ENCODE measurements around the gene ZFYVE9. TPM values are rescaled to one million over a fixed set of nuclear protein-coding genes. Genes with fewer than 3 reads are reported as not detected.
A peak's percentile ranks its signal among the peaks of the same experiment; 100 is the strongest.

Gene ZFYVE9
- total and polyA plus RNA-seq, 2 donors (not counting 1 experiment from before 2014, with no cell fraction given), result 13.5 to 44.6 TPM

GRCh38 chr1:52294580-52294979 lies 152.7 kb downstream of the ZFYVE9 start:
- Histone ChIP-seq H3K4me1 (ENCODE audit: control insufficient read depth, extremely low read depth, insufficient read depth, low read length) (no peaks in the 10 kb centered on the region), H3K4me2 (ENCODE audit: extremely low read depth, insufficient read depth, low read length) (no peak overlapping the region), H3K27me3 (ENCODE audit: control insufficient read depth, insufficient read depth, low read length) (no peaks in the 10 kb centered on the region), H4K20me1 (ENCODE audit: control insufficient read depth, extremely low read depth, insufficient read depth, low read length) (no peaks in the 10 kb centered on the region), H3K9me3 (ENCODE audit: control insufficient read depth, insufficient read depth, low read depth, low read length) (no peaks in the 10 kb centered on the region), H3K4me3 (replicated peaks in 1 of 4; ENCODE audit: control extremely low read depth in 1 of 4, insufficient read depth in 1 of 4, low read depth in 3 of 4, low read length in 4 of 4) (no peak overlapping the region), H3K36me3 (ENCODE audit: control insufficient read depth, insufficient read depth, low read length) (no peaks in the 10 kb centered on the region), H3K27ac (ENCODE audit: insufficient read depth, low read length) (no peak overlapping the region), H2AFZ (ENCODE audit: low read length) (no peak overlapping the region), H3K79me2 (ENCODE audit: control insufficient read depth, insufficient read depth, low read length) (no peaks in the 10 kb centered on the region), H3K9ac (ENCODE audit: insufficient read depth, low read length) (no peak overlapping the region)
- TF ChIP-seq CTCF (conservative IDR thresholded peaks at IDR 0.05 in 1 of 2, IDR thresholded peaks at IDR 0.05 in 1 of 2; ENCODE audit: low read depth in 1 of 2, low read length in 2 of 2) (no peak), EZH2 (IDR thresholded peaks at IDR 0.05; ENCODE audit: low read length, missing control alignments) (no peak)
- DNase-seq (ENCODE audit: low read depth in 2 of 2), result peak in 1 of 2 donors; percentile 9

GRCh38 chr1:52296345-52296744 lies 154.5 kb downstream of the ZFYVE9 start:
- no peaks in the 10 kb centered on the region for H3K36me3 ChIP-seq (ENCODE audit: control insufficient read depth, insufficient read depth, low read length)
- no peaks in the 10 kb centered on the region for H3K4me1 ChIP-seq (ENCODE audit: control insufficient read depth, extremely low read depth, insufficient read depth, low read length)
- no peaks in the 10 kb centered on the region for H3K27me3 ChIP-seq (ENCODE audit: control insufficient read depth, insufficient read depth, low read length)
- no peak overlapping the region for H3K27ac ChIP-seq (ENCODE audit: insufficient read depth, low read length)
- no peak overlapping the region for H2AFZ ChIP-seq (ENCODE audit: low read length)
- no peak overlapping the region for H3K9ac ChIP-seq (ENCODE audit: insufficient read depth, low read length)
- no peak overlapping the region for H3K4me3 ChIP-seq (replicated peaks in 1 of 4; ENCODE audit: control extremely low read depth in 1 of 4, insufficient read depth in 1 of 4, low read depth in 3 of 4, low read length in 4 of 4)
- H4K20me1 ChIP-seq (ENCODE audit: control insufficient read depth, extremely low read depth, insufficient read depth, low read length), result no peaks in the 10 kb centered on the region
- no peak overlapping the region for H3K4me2 ChIP-seq (ENCODE audit: extremely low read depth, insufficient read depth, low read length)
- H3K9me3 ChIP-seq (ENCODE audit: control insufficient read depth, insufficient read depth, low read depth, low read length), result no peaks in the 10 kb centered on the region
- DNase-seq (ENCODE audit: low read depth in 2 of 2), result peak; percentile 55 to 74
- TF ChIP-seq EZH2 (IDR thresholded peaks at IDR 0.05; ENCODE audit: low read length, missing control alignments) (no peak), CTCF (conservative IDR thresholded peaks at IDR 0.05 in 1 of 2, IDR thresholded peaks at IDR 0.05 in 1 of 2; ENCODE audit: low read depth in 1 of 2, low read length in 2 of 2) (peak; percentile 87 to 89)
- H3K79me2 ChIP-seq (ENCODE audit: control insufficient read depth, insufficient read depth, low read length), result no peaks in the 10 kb centered on the region

- Histone ChIP-seq H3K9me3 (ENCODE audit: control insufficient read depth, insufficient read depth, low read depth, low read length) (no peaks in the 10 kb centered on the region), H3K79me2 (ENCODE audit: control insufficient read depth, insufficient read depth, low read length) (no peaks in the 10 kb centered on the region), H3K27ac (ENCODE audit: insufficient read depth, low read length) (no peak overlapping the region), H3K4me2 (ENCODE audit: extremely low read depth, insufficient read depth, low read length) (no peak overlapping the region), H3K4me1 (ENCODE audit: control insufficient read depth, extremely low read depth, insufficient read depth, low read length) (no peaks in the 10 kb centered on the region), H3K4me3 (replicated peaks in 1 of 4; ENCODE audit: control extremely low read depth in 1 of 4, insufficient read depth in 1 of 4, low read depth in 3 of 4, low read length in 4 of 4) (no peak overlapping the region), H2AFZ (ENCODE audit: low read length) (no peak overlapping the region), H3K9ac (ENCODE audit: insufficient read depth, low read length) (no peak overlapping the region), H4K20me1 (ENCODE audit: control insufficient read depth, extremely low read depth, insufficient read depth, low read length) (no peaks in the 10 kb centered on the region), H3K36me3 (ENCODE audit: control insufficient read depth, insufficient read depth, low read length) (no peaks in the 10 kb centered on the region), H3K27me3 (ENCODE audit: control insufficient read depth, insufficient read depth, low read length) (no peaks in the 10 kb centered on the region)
- TF ChIP-seq CTCF (conservative IDR thresholded peaks at IDR 0.05 in 1 of 2, IDR thresholded peaks at IDR 0.05 in 1 of 2; ENCODE audit: low read depth in 1 of 2, low read length in 2 of 2) (no peak), EZH2 (IDR thresholded peaks at IDR 0.05; ENCODE audit: low read length, missing control alignments) (no peak)
- DNase-seq (ENCODE audit: low read depth in 2 of 2), result no peak
Observed at GRCh38 chr1:52305417-52306226, 163.7 kb downstream of the ZFYVE9 start.
